Measurements from ENCODE around the gene OCIAD1. TPM values are rescaled to one million over a fixed set of nuclear protein-coding genes. Genes with fewer than 3 reads are reported as not detected.

OCIAD1 gene
- total and polyA plus RNA-seq, 10 of the 15 experiments (the other 5 are each of a cell fraction or from before 2014, with no cell fraction given) = 89.1 to 196 (median 136) TPM

DNA sequence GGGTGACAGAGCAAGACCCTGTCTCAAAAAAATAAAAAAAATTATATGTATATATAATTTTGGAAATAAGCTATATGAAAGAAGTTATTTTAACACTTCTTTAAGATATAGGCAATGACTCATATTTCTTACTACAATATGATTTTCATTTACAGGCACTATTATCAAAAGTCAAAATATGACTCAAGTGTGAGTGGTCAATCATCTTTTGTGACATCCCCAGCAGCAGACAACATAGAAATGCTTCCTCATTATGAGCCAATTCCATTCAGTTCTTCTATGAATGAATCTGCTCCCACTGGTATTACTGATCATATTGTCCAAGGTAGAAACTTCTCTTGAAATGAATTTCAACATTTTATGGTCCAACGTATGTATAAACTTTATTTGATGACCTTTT is 20.8 kb downstream of the OCIAD1 start (continued):
- TF ChIP-seq, protein P1, sequence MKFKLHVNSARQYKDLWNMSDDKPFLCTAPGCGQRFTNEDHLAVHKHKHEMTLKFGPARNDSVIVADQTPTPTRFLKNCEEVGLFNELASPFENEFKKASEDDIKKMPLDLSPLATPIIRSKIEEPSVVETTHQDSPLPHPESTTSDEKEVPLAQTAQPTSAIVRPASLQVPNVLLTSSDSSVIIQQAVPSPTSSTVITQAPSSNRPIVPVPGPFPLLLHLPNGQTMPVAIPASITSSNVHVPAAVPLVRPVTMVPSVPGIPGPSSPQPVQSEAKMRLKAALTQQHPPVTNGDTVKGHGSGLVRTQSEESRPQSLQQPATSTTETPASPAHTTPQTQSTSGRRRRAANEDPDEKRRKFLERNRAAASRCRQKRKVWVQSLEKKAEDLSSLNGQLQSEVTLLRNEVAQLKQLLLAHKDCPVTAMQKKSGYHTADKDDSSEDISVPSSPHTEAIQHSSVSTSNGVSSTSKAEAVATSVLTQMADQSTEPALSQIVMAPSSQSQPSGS (IDR thresholded peaks at IDR 0.05; ENCODE audit: low read length) = no peak
- no peak for TF ChIP-seq SMAD1 (IDR thresholded peaks at IDR 0.05; ENCODE audit: low read depth, partially characterized antibody)
- no peak for TF ChIP-seq CREM (IDR thresholded peaks at IDR 0.05; ENCODE audit: low read depth)
- no peak for TF ChIP-seq NFYA (IDR thresholded peaks at IDR 0.05; ENCODE audit: borderline replicate concordance, low read depth, low read length)
- no peak for TF ChIP-seq WRNIP1 (IDR thresholded peaks at IDR 0.05; ENCODE audit: borderline replicate concordance, low read depth, low read length)
- no peak for TF ChIP-seq MEF2B (IDR thresholded peaks at IDR 0.05; ENCODE audit: partially characterized antibody, poor library complexity, severe bottlenecking)
- TF ChIP-seq LARP7 (IDR thresholded peaks at IDR 0.05) = no peak
- no peak for TF ChIP-seq BMI1 (IDR thresholded peaks at IDR 0.05; ENCODE audit: borderline replicate concordance)
- TF ChIP-seq, protein P2, sequence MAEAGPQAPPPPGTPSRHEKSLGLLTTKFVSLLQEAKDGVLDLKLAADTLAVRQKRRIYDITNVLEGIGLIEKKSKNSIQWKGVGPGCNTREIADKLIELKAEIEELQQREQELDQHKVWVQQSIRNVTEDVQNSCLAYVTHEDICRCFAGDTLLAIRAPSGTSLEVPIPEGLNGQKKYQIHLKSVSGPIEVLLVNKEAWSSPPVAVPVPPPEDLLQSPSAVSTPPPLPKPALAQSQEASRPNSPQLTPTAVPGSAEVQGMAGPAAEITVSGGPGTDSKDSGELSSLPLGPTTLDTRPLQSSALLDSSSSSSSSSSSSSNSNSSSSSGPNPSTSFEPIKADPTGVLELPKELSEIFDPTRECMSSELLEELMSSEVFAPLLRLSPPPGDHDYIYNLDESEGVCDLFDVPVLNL (IDR thresholded peaks at IDR 0.05; ENCODE audit: low read depth, low read length) = no peak
- TF ChIP-seq, protein P3, sequence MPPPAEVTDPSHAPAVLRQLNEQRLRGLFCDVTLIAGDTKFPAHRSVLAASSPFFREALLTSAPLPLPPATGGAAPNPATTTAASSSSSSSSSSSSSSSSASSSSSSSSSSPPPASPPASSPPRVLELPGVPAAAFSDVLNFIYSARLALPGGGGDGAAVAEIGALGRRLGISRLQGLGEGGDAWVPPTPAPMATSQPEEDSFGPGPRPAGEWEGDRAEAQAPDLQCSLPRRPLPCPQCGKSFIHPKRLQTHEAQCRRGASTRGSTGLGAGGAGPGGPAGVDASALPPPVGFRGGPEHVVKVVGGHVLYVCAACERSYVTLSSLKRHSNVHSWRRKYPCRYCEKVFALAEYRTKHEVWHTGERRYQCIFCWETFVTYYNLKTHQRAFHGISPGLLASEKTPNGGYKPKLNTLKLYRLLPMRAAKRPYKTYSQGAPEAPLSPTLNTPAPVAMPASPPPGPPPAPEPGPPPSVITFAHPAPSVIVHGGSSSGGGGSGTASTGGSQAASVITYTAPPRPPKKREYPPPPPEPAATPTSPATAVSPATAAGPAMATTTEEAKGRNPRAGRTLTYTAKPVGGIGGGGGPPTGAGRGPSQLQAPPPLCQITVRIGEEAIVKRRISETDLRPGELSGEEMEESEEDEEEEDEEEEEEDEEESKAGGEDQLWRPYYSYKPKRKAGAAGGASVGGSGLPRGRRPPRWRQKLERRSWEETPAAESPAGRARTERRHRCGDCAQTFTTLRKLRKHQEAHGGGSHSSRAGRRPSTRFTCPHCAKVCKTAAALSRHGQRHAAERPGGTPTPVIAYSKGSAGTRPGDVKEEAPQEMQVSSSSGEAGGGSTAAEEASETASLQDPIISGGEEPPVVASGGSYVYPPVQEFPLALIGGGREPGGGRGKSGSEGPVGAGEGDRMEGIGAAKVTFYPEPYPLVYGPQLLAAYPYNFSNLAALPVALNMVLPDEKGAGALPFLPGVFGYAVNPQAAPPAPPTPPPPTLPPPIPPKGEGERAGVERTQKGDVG (CRISPR knock-in tag; IDR thresholded peaks at IDR 0.05) = no peak

Measured in GM12878 (cell line).